Esophagus squamous epithelium (tissue), 5 donors: Measurements from ENCODE around the gene PRKCB. TPM values are rescaled to one million over a fixed set of nuclear protein-coding genes. Genes with fewer than 3 reads are reported as not detected.

Source experiments
- DNase-seq: peaks from one replicate; lab custom pipeline; 2025; lab: John Stamatoyannopoulos, UW
- H3K27ac ChIP-seq, 4 donors: fragments of 200-600 bp; sonication (generic); one replicate each; pipeline ENCODE4 v1.5.1; 2016 to 2019; ENCODE audit warnings: mild to moderate bottlenecking in 1 of 4
- H3K27me3 ChIP-seq, 4 donors: fragments of 200-600 bp; sonication (generic); 1 replicate in 3 of 4; 2 replicates in 1 of 4; pipeline versions ENCODE4 v1.5.1 to v1.6.0; 2017 to 2021; ENCODE audit warnings: antibody characterized with exemption in 1 of 4
- H3K36me3 ChIP-seq, 3 donors: fragments of 200-600 bp; sonication (generic); one replicate each; pipeline ENCODE4 v1.5.1; 2016 to 2019
- H3K4me1 ChIP-seq, 3 donors: fragments of 200-600 bp; sonication (generic); one replicate each; pipeline ENCODE4 v1.5.1; 2017 to 2019
- H3K4me3 ChIP-seq, 4 donors: fragments of 200-600 bp; sonication (generic); 1 replicate in 3 of 4; 2 replicates in 1 of 4; pipeline ENCODE4 v1.5.1; 2016 to 2019; ENCODE audit warnings: mild to moderate bottlenecking in 2 of 4, moderate library complexity in 1 of 4
- H3K9me3 ChIP-seq, 3 donors: fragments of 200-600 bp; sonication (generic); one replicate each; pipeline ENCODE4 v1.5.1; 2016 to 2019
- CTCF ChIP-seq, 6 experiments: fragments of 450-650 bp in 4 of 6; fragments of 200-600 bp in 2 of 6; sonication (generic) in 2 of 6; IDR thresholded peaks; one replicate each; pipeline ENCODE4 v1.5.1; 2016 to 2019; ENCODE audit warnings: antibody characterized with exemption in 6 of 6, mild to moderate bottlenecking in 4 of 6, moderate library complexity in 4 of 6
- POLR2A ChIP-seq, 4 donors: fragments of 450-650 bp; IDR thresholded peaks; one replicate each; pipeline ENCODE4 v1.6.1; 2017; ENCODE audit warnings: antibody characterized with exemption in 4 of 4, mild to moderate bottlenecking in 4 of 4, moderate library complexity in 3 of 4
- WGBS, 2 donors: methylation state at CpG; one replicate each; pipeline ENCODE4 v1.1.5; 2018; 5-methylcytosine and 5-hydroxymethylcytosine counted together
- intact Hi-C: fragments of 100-400 bp; cut with DNase I; formaldehyde crosslinking; loops from one replicate; pipeline ENCODE4 v1.15.0; 2022
- total RNA-seq, 4 donors: library from RNA; depleted of rRNA; stranded (reverse); fragments of >200 nt; gene quantifications; one replicate each; pipeline ENCODE4 v1.1.0, GENCODE V29; 2016
- donor health status: DM: yes; HTN: yes; CAD: no.

Gene PRKCB
- total RNA-seq, 4 donors from 2014 or later: 0.38 to 4.0 (median 1.7) TPM

DNA sequence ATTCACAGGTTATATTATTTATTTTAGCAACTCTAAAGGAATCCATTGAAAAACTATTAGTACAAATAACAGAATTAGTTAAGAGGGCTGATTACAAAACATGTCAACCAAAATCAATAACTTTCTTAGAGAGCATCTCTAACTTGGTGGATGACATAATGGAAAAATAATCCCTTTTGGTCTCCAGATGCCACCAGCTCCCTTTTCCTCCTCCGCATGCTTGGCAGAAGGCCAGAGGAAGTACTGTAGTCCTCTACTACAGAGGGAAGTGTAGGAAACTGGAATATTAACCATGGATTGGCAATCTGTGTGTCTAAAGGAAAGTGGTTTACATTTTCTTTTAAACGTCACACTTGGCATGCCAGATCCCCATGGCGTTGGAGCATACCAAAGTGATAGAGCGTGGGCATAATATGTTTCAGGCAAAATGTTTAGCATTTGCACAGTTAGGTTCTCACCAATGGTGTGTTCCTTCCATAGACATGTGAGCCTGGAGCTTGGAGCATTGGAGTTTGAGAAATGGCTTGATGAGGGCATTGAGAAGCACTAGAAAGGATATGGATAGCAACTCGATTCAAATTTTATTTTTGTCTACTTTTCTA is 106.3 kb downstream of the PRKCB start:
- no peak for DNase-seq
- intact Hi-C loops: no loop called here
- no peak overlapping the region for H3K27ac ChIP-seq
- H3K4me3 ChIP-seq: no peak overlapping the region
- no peaks in the 10 kb centered on the region for H3K4me1 ChIP-seq
- H3K27me3 ChIP-seq: no peaks in the 10 kb centered on the region
- H3K36me3 ChIP-seq: no peaks in the 10 kb centered on the region
- no peaks in the 10 kb centered on the region for H3K9me3 ChIP-seq
- 67 to 70% methylated on average over 5 of the region's 5 CpGs for WGBS, 2 donors
- no peak for TF ChIP-seq POLR2A (IDR thresholded peaks at IDR 0.05)
- no peak for TF ChIP-seq CTCF (IDR thresholded peaks at IDR 0.05)

- TF ChIP-seq POLR2A (IDR thresholded peaks at IDR 0.05): no peak
- TF ChIP-seq CTCF (IDR thresholded peaks at IDR 0.05): no peak
- WGBS, 2 donors: 83 to 97% methylated on average over 6 of the region's 6 CpGs
- intact Hi-C loops: no loop called here
These were observed 107.8 kb downstream of the PRKCB start for GRCh38 chr16:23943604-23944003.

DNA sequence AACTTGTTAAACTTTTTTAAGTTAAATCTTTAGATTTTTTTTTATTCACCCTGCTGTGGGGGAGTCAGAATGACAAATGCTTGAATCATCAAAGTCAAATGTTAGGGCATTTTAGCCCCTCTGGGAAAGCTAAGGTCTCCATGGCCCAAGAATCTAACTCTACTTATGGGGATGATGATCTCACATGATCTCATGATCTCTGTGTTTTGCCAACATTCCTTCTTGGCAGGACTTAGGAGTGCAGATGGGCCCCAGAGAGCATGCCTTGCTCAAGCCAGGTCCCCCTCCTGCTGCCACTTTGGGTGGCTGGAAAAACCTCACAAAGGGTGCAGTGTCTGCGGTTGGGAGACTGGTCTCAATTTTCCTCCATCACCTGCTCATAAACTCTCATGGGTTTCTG is 108.6 kb downstream of the PRKCB start:
- Histone ChIP-seq H3K27ac (no peak overlapping the region), H3K36me3 (no peaks in the 10 kb centered on the region), H3K4me1 (no peaks in the 10 kb centered on the region), H3K27me3 (no peaks in the 10 kb centered on the region), H3K4me3 (no peak overlapping the region), H3K9me3 (no peaks in the 10 kb centered on the region)
- intact Hi-C loops: no loop called here
- WGBS, 2 donors: 75 to 80% methylated on average over 1 of the region's 1 CpG
- no peak for DNase-seq
- no peak for TF ChIP-seq POLR2A (IDR thresholded peaks at IDR 0.05)
- TF ChIP-seq CTCF (IDR thresholded peaks at IDR 0.05): no peak

More at GRCh38 chr16:23943604-23944003, 107.8 kb downstream of the PRKCB start:
- H3K9me3 ChIP-seq: no peaks in the 10 kb centered on the region
- H3K27me3 ChIP-seq: no peaks in the 10 kb centered on the region
- no peak overlapping the region for H3K4me3 ChIP-seq
- DNase-seq: no peak
- H3K36me3 ChIP-seq: no peaks in the 10 kb centered on the region
- no peaks in the 10 kb centered on the region for H3K4me1 ChIP-seq
- no peak overlapping the region for H3K27ac ChIP-seq

DNA sequence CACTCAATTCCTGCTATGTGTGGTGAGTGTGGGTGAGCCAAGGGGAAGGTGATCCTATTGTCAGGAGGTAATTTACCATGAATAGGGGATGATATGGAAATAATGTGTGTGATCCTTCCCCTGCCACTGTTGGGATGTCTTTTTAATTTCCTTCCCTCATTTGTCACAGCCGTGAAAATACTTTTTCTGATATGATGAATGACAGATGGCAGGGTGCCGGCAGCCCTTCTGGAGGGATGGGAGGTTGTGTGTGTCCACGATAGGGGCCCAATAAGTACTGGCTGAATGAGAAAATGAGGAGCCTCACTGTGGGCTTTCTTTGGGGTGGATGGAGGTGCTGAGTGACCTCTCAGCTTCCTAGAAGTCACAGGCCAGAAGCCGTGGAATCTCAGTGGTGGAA is 109.5 kb downstream of the PRKCB start:
- intact Hi-C loops: no loop called here
- WGBS, 2 donors: 53 to 64% methylated on average over 3 to 4 of the region's 4 CpGs

GRCh38 chr16:23947838-23948237 is 112.1 kb downstream of the PRKCB start:
- Histone ChIP-seq H3K27ac (no peak overlapping the region), H3K27me3 (no peaks in the 10 kb centered on the region), H3K9me3 (no peaks in the 10 kb centered on the region), H3K4me1 (peaks cover 0 to 4% (median 0%) of the 10 kb centered on the region in 3 donors), H3K4me3 (no peak overlapping the region), H3K36me3 (no peaks in the 10 kb centered on the region)
- TF ChIP-seq POLR2A (IDR thresholded peaks at IDR 0.05) (no peak), CTCF (IDR thresholded peaks at IDR 0.05) (no peak)
- intact Hi-C loops: no loop called here
- 86 to 100% methylated on average over 2 to 4 of the region's 4 CpGs for WGBS, 2 donors
- no peak for DNase-seq

More for the DNA sequence above, 109.5 kb downstream of the PRKCB start:
- no peaks in the 10 kb centered on the region for H3K9me3 ChIP-seq
- no peak overlapping the region for H3K27ac ChIP-seq
- TF ChIP-seq CTCF (IDR thresholded peaks at IDR 0.05) (no peak), POLR2A (IDR thresholded peaks at IDR 0.05) (no peak)
- H3K27me3 ChIP-seq: no peaks in the 10 kb centered on the region
- no peak for DNase-seq
- no peak overlapping the region for H3K4me3 ChIP-seq
- H3K4me1 ChIP-seq: no peaks in the 10 kb centered on the region
- H3K36me3 ChIP-seq: no peaks in the 10 kb centered on the region
